UCSD-AML1 (cell line): ENCODE measurements around the gene STX5.
"Not testable (repeated sequence)": the region's sequence is repeated elsewhere in the genome, so short reads cannot be mapped to it uniquely, and the experiment has no call there.

Source experiments
- DNase-seq: peaks from one replicate; lab custom pipeline; 2025; ENCODE audit not compliant: unreplicated experiment; lab: John Stamatoyannopoulos, UW

The STX5 gene

DNA sequence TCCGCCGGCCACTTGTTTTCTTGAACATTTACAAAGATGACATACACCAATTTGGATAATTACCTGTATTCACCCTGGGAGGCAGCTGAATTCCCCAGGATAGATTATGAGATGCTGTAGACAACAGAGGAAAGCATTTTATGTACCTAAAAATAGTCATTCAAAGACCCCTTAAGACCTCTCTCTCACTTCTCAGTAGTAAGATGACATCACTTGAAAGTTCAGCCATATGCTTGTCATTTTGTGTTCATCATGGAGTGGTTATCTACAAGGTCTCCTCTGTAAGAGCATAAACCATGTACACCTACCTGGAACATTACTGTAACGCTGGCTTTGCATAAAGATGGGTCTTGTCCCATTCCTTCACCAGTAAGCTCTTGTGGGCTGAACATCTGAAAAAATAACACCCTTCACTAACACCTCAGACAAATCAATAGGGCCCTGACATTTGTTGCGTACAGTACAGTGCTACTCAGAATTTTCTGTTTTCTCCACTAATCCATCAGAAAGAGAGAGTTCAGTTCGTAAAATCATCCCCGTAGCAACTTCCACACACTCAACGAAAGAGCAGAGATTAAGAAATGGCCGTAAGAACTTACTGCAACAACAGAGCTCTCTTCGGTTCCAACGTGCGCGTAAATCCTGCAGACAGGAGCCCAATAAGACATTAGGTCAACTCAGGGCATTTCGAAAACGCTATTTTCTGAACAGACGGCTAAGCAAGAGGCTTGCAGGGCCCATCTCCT lies 23.1 kb upstream of the STX5 start:
- no peak for DNase-seq

DNA sequence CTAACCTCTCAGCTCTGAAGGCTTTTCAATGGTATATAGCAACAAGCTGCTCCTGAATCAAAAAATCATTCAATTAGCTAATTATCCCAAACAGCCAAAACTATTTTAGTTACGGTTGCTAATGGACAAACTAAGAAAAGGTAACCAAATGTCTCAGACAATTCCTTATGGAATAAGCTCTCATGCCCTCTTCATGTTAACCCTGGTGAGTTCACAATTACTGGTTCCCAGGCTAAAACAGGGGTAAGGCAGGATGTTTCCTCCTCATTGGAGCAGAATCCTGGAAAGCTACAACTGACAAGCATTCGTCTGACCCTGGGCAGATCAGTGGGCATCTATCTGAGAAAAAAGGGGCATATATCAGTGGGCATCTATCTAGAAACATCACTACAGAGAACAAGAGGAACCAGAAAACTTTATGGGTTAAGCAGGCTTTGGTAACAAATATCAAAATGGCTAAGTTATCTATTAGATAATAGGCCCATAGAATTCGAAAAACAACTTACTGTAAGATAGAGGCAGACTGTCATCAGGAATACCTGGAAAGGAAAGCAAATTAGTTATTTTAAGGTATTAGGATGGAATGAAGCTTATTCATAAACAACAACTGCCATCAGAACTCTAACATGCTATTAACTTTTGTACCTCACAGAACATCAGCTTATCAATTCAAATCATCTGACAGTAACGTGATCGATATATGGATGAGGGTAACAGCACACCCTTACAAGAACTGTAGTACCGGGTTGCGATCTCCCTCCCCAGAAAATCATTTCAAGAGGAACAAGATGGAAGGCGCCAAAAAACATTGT lies 22.4 kb upstream of the STX5 start:
- DNase-seq = no peak

DNA sequence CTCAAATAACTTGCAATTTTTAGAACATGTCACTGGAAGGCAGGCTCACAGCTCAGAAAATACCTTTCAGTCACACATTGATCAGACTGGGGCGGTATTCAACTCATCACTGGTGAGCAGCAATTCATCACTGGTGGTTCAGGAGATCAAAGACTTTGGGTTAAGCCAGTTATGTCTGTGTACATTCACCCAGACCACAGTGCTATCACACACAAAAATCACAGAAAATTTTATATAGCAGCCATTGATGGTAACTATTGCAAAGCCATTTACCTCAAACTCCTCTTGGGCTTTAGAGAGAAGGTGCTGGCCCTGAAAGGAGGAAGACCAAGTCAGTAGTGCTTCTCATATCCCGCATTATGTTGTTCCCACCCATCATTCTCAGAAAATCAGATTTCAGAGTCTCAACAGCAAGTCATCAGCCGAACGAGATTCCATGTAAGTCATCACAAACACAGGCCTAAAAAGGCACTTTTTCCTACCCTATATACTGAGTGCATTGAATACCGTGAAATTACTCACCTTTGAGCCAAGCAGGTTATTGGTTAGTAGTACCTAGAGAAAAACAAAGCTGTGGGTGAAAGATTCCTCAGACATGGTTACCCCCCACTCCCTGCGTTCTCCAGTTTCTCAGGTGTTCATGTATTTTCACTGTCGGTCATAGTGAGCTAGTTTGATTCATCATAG lies 21.6 kb upstream of the STX5 start:
- DNase-seq = no peak

DNA sequence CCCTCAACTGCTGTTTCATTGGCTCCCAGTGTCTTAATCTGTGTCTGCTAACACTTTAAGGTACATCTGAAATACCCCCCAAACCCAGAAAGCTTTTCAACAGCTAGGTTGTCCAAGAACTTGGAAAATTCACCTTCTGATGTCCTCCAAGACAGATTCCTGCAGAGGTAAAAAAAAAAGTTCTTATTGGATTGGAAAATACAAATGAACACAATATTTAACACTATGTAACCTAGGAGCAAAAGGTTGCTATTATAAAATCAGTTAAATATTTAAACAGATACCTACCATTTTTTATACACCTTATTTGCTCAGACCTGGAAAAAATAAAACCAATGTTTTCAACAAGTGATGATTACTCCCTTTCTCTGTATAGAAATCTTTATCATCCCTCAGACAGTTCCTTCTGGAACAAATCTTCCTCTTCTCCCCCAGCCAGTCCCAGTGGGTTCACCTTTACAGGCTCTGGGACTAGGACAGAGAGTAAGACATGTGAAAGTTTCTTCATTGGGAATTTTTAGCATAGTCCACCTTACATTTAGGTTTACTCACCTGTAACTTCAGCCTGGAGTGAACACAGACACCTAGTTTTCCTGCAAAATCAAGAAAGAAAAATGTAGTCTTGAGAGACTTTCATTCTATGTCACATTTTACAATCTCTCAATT lies 20.8 kb upstream of the STX5 start:
- no peak for DNase-seq

DNA sequence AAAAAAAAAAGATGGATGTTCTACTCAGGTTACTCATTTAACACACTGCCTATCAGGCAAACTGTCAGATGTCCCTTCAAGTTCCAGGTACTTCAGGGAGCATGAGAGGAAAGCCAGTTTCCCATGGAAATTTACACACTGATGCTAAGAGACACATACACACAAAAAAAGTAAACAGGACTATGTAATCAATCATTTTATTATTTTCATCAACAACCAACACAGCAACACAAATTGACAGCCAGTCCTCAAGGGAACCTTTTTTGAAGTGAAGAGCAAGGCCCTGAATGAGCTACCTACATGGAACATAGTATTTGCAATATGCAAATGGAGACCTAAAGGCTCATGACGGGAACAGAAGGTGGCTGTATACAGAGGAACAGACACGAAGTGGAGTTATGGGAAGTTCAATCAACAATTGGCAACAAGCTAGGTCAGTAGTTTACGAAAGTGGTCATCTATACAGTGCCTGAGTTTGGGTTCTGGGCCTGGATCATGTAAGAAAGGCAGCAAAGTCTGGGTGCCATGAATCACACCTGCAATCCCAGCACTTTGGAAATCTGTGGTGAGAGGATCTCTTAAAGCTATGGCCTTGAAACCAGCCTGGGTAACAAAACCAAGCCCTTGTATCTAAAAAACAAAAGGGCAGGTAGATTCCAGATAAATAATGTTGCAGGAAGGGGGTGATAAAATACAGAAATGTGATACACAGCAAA lies 20.1 kb upstream of the STX5 start:
- DNase-seq = no peak

DNA sequence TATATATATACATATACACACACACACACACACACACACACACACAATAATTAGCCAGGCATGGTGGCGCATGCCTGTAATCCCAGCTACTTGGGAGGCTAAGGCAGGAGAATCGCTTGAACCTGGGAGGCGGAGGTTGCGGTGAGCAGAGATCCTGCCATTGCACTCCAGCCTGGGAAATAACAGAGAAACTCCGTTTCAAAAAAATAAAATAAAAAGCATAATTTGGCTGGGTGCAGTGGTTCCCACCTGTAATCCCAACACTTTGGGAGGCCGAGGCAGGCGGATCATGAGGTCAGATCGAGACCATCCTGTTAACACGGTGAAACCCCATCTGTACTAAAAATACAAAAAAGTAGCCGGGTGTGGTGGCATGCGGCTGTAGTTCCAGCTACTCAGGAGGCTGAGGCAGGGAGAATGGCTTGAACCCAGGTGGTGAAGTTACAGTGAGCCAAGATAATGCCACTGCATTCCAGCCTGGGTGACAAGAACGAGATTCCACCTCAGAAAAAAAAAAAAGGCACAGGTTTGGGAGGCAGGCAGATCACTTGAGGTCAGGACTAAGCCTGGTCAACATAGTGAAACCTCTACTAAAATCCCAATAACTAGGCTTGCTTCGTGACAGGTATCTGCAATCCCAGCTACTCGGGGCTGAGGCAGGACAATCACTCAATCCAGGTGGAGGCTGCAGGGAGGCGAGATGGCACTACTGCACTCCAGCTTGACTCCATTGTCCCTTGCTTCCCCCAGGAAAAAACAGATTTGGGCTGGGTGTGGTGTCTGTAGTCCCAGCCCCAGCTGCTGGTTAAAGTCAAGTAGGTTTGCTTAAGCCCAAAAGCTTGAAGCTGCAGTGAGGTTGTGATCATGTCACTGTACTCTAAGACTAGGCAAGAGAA lies 19.3 kb upstream of the STX5 start:
- no peak for DNase-seq

DNA sequence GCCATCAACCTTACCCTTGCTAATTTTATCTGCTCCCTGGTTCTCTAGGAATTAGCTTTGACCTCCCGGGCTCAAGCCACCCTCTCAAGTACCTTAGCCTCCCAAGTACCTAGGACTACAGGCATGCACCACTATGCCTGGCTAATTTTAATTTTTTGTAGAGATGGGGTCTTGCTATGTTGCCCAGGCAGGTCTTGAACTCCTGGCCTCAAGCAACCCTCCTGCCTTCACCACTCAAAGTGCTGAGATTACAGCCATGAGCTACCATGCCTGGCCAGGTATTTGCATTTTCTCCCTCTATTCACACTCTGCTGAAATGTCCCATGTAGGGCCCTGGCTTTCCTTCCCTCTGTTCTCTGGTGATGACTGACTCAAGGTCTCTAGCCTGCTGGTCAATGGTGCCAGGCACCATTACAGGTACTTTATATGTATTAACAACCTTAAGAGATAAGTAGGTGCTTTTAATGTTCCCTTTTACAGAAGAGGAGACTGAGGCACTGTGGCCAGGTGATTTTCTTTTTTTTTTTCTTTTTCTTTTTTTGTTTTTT lies 16.0 kb upstream of the STX5 start:
- no peak for DNase-seq

DNA sequence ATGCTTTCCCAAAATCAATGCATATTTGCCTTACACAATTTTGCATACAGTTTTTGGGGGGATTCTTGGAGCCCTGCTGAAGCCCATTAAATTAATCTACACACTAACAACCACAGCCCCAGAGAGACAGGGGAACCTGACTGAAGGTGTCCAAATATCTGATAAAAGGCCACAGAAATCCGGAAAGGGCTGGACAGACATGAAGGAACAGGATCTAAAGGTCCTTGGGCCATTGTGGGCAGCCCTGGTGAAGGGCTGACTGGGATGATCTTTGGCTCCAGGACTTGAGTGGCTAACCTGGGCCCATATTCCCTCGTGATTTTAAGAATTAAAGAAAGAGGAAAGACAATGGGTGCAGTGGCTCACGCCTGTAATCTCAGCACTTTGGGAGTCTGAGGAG lies 14.3 kb upstream of the STX5 start:
- DNase-seq = no peak

DNA sequence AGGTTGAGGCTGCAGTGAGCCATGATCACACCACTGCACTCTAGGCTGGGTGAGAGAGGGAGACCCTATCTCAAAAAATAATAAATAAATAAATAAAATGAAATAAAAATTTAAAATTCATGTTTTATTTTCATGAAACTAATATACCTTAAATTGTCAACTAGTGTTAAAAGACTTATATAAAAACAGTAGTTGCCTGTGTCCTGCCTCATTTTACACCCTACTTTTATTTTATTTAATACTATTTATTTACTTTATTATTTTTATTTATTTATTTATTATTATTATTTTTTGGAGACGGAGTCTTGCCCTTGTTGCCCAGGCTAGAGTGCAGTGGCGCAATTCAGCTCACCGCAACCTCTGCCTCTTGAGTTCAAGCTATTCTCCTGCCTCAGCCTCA lies 12.3 kb upstream of the STX5 start:
- no peak for DNase-seq

DNA sequence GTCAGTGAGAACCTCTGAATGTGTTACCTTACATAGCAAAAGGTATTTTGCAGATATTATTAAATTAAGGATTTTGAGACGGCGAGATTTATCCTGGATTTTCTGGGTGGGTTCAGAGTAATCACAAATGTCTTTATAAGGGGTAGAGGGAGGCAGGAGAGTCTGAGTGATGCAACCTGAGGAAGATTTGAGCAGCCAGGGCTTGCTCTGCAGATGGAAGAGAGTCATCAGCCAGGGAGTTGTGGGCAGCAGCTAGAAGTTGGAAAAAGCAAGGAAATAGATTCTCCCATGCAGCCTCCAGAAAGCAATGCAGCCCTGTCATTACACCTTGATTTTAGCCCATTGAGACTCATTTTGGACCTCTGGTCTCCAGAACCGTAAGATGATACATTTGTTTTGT lies 11.6 kb upstream of the STX5 start:
- no peak for DNase-seq

DNA sequence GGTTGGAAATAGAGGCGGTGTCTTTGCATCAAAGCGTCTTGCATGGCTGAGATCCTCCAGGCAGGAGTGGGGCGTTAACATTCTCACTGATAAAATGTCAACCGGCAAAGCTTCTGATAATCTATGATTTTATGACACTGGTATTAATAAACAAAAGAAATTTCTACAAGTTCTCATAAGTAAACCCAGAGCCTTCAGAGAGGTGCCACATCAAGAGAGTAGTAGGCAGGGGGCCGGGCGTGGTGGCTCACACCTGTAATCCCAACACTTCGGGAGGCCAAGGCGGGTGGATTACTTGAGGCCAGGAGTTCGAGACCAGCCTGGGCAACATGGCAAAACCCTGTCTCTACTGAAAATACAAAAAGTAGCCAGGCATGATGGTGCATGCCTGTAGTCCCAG lies 11.0 kb upstream of the STX5 start:
- not testable (repeated sequence) for DNase-seq

DNA sequence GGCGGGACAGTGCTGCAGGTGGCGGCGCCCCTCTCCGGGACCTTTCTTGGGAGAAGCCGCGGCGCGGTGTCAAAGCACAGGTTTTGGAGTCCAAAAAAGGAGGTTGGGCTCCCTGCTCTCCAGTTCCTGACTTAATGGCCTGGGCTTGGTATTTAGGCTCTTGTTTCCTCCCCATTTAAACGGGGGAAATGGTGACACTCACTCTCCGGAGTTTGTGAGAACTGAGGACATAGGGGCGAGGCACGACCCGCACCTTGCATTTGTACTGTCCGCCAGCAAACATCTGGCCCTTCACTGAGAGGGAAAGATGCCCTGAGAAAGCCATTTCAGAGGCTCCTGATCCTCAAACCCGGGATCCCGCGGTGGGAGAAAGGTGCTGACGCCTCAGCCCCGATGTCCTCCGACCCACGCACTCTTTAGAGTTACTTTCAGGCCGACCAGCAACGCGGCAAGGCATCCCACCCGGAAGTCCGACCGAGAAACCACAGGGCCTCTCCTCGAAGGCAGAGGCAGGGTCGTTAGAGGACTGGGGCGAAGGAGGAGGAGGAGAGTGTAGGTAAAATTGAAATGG lies 10.4 kb upstream of the STX5 start:
- DNase-seq = peak; percentile 42

DNA sequence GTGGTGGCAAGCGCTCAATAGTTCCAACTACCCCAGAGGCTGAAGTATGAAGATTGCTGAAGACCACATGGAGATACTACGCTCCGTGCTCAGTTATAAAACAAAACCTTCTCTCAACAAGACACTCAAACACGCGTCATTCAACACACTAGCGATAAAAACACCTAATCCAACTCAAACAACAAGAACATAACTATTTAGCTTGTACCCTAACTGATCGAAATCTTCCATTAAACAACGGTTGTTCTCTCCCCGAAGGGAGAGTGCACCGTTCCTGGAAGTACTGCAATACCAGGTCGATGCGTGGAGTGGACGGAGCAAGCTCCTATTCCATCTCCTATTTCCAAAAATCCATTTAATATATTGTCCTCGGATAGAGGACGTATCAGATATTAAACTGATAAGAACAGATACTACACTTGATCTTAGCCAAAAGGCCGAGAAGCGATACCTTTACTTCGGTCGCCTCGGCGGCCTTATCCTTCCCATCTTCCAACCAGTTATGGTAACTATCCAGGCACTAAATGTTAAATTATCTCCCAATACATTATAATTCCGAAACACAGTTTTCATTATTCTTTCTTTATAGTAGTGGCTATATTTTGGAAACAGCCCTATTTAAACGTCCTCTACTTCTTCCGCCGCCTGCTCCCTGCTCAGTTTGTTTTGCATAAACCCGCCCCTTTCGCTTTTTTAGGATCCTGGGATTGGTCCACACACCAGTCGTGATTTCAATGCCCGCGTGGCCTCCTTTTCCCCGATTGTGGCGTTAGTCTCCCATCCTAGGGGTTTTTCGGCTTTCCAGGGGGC lies 9.7 kb upstream of the STX5 start:
- peak; percentile 79 for DNase-seq

DNA sequence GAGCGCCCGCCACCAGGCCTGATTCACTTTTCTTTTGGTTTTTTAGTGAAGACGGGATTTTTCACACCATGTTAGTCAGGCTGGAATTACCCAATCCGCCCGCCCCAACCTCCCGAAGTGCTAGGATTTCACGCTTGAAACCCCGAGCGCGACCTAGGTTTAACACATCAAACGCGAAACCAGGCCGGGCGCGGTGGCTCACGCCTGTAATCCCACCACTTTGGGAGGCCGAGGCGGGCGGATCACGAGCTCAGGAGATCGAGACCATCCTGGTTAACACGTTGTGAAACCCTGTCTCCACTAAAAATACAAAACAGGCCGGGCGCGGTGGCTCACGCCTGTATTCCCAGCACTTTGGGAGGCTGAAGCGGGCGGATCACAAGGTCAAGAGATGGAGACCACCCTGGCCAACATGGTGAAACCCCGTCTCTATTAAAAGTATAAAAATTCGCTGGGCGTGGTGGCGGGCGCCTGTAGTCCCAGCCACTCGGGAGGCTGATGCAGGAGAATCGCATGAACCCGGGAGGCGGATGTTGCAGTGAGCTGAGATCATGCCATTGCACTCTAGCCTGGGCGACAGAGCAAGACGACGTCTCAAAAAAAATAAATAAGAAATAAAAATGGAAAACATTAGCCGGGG lies 9.0 kb upstream of the STX5 start:
- DNase-seq = peak; percentile 78

DNA sequence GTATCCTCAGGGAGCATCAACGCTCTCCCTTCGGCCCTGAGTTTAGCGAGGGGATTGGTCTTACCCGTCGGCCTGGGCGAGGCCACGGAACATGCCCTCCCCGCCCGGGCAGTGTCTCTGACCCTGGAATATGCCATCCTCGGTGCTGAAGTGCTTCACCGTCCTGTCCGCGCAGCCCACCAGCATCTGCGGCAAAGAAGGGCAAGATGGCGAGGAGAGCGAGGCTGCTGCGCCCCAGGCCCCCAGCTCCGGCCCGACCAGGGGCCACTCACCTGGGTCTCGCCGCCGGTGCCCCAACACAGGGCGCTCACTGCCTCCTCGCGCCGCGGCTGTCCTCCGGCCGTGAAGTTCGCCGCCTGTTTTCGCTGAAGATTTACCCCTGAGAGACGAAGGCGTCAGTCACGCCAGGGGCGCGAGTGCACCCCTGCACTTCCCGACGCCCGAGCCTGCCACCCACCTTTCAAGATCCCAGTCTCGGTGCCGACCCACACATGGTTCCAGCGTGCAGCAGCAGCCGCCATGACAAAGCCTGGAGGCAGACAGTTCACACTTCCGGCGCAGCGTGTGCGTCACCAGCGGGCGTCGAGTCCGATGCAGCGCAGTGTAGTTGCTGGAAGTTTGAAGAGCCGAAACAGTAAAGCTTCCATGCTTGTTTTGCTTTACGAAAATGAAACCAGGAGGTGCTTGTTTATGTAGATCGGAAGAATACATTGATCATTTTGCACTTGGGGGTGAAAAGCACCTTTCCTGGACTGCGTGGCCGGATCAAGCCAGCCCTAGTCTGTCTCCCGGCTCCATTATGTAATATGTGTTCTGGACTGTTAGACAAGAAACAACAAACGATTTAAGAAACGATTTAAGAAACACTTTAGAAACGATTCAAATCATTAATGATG lies 7.4 kb upstream of the STX5 start, which contains the start of gene WDR74:
Gene WDR74, minus strand, starts transcription at position 541 of the 896 bp plus-strand sequence. Its CDS starts 20 bp downstream, at position 521.
- DNase-seq = peak; percentile 89

DNA sequence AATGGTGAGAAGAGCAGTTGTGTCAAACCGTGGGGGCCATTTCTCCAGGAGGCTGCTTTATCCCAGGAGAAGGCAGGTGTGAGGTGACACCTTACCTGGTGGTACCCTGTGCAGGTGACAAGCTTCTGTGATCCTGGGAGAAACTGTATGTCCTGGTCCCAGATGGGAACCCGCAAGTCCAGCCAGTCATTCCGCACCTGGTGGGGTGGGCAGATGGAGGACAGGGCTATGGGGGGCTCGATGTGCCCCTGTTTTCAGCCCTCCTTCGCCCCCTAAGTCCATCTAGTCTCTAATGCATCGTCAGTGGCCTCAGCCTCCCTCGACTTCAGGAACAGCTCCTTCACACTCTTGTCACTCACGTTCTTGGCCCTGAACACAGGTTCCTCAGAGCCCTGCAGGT lies 3.5 kb upstream of the STX5 start:
- DNase-seq = no peak
